Fibroblast of the conjunctiva (primary cell): ENCODE results near the gene GALNT1.
A peak's percentile ranks its signal among the peaks of the same experiment; 100 is the strongest.

ENCODE experiments used
- DNase-seq: peaks from one replicate; pipeline ENCODE4 v3.0.0-alpha.2; 2010; ENCODE audit warnings: low read depth

GALNT1 gene

DNA sequence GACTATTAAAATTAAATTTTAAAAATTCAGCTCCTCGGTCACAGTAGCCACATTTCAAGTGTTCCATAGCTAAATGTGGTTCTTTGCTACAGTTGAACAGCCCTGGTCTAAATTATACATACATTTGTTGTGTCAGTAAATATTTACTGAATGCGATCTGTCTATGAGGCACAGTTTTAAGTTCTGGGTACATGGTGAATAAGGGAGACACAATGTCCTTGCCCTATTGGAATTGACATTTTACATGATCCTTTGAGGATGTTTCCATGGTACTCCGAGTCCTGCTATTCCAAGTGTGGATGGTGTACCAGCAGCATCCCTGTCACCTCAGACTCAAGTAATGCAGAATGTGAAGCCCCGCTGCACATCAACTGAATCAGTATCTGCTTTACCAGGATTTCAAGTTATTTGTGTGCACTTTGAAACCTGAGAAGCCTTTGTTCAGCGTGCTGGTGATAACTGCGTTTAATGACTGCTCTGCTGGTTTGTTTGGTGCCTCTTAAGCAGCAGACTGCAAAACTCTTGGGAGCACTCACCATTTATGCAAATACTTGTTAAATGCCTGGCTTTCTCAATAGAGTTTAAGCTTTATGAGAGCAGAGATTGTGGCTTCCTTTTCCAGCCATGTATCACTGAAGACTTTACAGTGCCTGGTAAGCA lies 1.5 kb downstream of the GALNT1 start:
- DNase-seq: no peak

DNA sequence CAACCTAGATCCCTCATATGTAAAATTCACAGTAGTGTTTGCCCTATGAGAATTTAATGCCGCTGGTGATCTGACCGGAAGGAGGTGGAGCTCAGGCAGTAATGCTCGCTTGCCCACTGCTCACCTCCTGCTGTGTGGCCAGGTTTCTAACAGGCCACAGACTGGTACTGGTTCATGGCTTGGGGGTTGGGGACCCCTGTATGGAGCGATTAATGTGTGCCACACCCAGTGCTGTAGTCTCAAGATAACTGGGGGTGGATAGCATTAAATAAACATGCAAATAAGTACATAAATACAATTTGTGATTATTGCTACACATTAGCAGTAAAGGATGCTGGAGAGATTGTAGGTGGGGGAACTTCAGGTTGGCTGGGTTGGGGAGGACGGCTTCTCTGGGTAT lies 3.2 kb downstream of the GALNT1 start:
- no peak for DNase-seq

DNA sequence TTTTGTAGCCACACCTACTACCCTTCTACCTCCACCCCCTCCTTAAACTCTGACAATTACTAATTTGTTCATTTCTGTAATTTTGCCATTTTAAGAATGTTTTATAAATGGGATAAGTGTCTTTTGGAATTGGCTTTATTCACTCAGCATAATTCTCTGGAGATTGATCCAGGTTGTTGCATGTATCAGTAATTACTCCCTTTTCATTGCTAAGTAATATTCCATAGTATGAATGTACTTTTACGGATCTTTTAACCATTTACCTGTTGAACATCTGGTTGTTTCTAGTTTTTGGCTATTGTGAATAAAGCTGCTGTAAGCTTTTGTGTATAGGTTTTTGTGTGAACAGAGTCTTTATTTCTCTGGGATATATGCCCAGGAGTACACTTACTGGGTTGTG lies 4.1 kb downstream of the GALNT1 start:
- no peak for DNase-seq

DNA sequence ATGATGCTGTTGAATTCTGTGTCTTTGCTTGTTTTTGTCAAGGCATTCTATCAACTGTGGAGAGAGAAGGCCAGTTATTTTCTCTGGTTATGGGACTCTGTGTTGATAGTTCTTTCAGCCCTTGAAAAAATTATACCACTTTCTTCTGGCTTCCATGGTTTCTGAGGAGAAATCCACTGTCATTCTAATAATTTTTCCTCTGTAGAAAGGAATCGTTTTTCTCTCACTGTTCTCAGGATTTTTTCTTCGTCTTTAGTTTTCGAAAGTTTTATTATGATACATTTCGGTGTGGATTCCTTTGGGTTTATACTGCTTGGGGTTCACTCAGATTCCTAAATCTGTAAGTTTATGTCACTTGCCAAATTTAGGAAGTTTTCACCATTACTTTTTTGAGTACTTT lies 6.6 kb downstream of the GALNT1 start:
- no peak for DNase-seq

DNA sequence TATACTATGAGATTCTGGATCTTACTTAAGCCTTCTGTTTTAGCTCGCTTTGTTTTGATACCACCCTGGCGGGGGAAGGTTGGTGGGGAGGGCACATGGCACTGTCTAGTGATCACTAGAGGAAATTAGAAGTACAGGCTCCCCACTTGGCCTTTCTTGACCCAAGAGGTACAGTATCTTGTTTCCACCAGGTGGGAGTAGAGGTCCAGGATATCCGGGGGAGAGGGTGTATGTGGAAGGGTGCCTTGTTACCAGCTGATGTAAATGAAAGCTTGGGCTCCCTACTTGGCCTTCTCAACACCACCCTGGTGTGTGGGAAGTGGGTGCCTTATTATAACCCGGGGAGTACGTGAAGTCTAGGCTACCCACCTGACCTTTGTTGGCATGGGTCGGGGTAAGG lies 7.5 kb downstream of the GALNT1 start:
- no peak for DNase-seq

DNA sequence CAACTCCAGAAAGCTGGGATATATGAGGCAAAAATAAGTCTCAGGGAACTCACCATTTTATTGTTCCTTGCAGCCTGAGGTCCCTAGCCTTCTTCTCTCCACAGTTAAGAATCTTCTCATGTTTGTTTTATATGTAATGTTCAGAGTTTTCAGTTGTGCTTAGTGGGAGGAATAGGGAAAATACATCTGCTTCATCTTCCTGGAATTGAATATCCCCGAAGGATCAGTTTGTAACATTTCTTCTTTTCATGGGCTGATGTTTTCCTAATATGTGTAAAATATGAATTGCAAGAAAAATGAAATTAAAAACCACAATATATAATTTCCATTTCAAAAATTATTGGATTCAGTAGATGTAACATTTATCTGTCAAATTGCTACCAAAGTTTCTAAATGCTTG lies 8.0 kb downstream of the GALNT1 start:
- no peak for DNase-seq

GRCh38 chr18:35590935-35591334 lies 9.4 kb downstream of the GALNT1 start:
- DNase-seq: no peak

DNA sequence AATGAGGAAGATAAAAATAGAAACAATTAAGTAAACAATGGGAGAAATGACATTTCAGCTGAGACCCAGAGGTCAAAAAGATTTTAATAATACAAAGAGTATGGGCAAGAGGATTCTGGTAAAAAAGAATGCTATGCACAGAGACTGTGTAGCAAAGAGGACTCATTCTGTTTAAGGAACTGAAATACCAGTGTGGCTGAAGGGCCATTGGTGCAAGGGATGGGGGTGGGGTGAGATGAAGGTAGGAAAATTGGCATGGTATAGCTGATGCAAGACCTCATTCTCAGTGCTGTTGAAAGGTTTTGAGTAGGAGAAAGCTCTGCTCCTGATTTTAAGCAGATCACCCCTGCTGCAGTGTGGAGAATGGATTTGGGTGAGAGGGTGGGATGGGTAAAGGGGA lies 10.8 kb downstream of the GALNT1 start:
- DNase-seq: no peak

DNA sequence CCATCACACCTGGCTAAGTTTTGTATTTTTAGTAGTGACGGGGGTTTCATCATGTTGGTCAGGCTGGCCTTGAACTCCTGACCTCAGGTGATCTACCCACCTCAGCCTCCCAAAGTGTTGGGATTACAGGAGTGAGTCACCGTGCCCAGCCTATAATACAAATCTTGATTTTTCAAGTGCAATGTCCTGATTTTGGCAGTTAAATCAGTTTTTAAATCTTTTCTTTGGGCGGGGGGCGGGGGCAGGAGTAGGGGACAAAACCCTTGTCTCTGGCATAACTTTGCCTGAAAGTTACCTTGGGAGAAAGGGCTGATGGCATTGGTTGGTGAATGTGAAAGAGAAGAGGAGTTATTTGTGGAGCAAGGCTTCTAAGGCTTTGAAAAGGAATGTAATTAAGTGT lies 12.3 kb downstream of the GALNT1 start:
- no peak for DNase-seq

- DNase-seq: no peak
Measured at GRCh38 chr18:35597758-35598157, 16.2 kb downstream of the GALNT1 start.

- DNase-seq: no peak
Measured at GRCh38 chr18:35602193-35602820, 20.8 kb downstream of the GALNT1 start.

DNA sequence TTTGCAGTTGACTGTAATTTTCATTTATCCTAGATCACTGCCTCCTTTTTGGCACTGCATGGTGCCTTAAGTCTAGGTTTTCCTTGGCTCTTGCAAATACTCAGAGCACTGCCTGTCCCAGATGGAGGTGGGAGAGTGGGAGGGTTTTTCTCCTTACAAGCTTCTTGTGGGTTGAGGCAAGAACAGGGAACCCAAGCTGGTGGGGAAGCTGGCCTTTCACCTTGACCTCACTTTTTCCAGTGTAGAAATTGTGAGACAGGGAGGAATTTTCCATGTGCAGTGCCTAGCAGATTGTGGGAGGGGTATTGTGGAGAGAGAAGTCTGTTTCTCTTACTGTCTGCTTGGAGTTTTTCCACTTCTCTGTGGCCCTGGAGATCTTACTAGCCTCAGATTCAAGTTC lies 21.5 kb downstream of the GALNT1 start:
- DNase-seq: no peak

GRCh38 chr18:35603528-35603927 lies 22.0 kb downstream of the GALNT1 start:
- no peak for DNase-seq

- no peak for DNase-seq
Measured at GRCh38 chr18:35604369-35604768, 22.8 kb downstream of the GALNT1 start.

GRCh38 chr18:35605686-35606417 lies 24.3 kb downstream of the GALNT1 start:
- DNase-seq: no peak

DNA sequence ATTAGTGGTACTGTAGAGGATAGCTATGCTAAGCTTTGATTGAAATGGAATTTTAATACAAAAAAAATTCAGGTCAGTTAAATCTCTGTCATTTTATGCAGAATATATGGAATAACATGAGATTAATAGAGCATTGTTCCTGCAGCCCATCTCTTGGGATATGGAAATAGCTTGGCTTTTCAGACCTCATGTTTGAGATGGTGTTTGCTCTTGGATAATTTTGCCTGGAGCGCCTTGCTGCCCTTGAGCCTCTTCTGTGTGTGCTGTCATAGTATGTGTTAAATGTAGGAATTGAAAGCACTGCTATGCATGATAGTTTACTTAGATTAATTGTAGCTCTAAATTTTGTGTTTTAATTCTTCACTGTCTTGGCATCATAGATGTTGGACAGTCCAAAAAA lies 27.7 kb downstream of the GALNT1 start:
- no peak for DNase-seq

DNA sequence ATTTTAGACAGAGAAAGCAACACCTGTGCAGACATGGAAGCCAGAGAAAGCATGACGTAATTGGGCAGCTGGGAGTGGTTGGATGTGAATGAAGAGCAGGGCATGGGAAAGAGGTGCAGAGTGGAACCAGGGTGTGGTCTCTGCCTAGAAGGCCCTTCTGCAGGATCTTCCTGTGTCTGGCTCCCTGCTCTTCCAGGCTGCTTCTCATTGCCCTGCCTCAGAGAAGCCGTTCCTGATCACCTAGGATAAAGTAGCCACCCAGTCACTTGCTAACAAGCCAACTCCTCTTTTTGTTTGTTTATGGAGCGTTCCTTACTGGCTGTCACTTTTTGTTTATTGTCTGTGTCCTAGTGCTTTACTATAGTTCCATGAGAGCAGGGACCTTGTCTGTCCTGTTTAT lies 28.5 kb downstream of the GALNT1 start:
- no peak for DNase-seq

GRCh38 chr18:35610724-35611123 lies 29.2 kb downstream of the GALNT1 start:
- no peak for DNase-seq

DNA sequence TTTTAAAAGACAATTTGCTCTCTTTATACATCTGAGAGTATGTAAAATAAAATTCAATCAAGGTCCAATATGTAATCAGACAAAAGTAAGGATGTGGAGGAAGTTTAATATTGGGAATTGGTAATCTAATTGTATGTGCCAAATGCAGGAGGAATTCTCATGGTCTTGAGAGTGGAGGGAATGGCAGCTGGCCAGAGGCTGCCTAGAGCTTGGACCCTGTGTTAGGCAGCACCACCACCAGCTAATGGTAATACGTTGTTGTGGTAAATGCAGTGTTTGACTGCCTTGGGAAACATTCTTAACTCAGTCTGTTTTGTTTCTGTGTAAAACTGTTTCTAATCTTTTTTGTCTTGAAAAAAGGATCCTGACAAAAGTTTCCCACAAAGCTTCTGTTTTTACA lies 30.0 kb downstream of the GALNT1 start:
- no peak for DNase-seq

DNA sequence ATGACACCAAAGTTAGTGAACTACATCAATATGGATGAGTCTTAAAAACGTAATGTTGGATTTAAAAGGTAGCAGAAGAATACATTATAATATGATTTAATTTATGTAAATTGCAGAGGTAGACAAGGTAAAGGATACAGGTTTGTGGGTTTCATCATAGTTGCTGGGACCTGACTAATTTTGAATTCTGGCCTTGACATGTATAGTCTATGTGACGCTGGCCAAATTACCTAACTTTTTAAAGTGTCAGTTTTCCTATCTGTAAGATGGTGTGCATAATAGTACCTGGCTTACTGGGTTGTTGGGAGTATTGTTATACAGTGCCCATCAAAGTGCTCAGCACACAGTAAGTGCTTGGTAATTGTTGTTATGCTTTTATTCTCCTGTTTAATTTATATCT lies 34.5 kb downstream of the GALNT1 start:
- no peak for DNase-seq

GRCh38 chr18:35616664-35617423 lies 35.3 kb downstream of the GALNT1 start:
- peak; percentile 49 for DNase-seq

GRCh38 chr18:35617865-35618264 lies 36.3 kb downstream of the GALNT1 start:
- no peak for DNase-seq

DNA sequence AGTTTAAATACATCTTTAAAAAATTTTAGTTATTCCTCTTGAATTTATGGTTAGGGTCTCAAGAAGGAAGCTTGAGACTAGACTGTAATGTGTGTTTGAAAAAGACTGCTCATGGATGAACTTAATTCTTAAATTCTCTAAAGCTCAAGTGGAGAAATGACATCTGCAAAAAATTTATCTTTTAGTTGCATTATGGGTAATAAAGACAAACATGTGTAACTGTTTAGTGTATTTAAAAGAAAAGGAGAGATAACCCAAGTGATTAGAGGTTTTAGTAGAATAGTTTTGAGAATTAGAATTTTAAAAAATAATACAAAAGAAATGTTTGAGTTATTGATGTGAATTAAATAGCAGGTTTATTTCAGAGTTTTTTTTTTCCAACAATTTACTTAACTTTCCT lies 36.7 kb downstream of the GALNT1 start:
- no peak for DNase-seq
